HG03521 (cell line): Measurements from ENCODE around the gene UBE2R2.
"Not testable (repeated sequence)": the region's sequence is repeated elsewhere in the genome, so short reads cannot be mapped to it uniquely, and the experiment has no call there.

ENCODE experiments used
- ATAC-seq: cut with Tn5 transposase; IDR thresholded peaks from one replicate; pipeline ENCODE4 v1.9.1; 2021; ENCODE audit warnings: mild to moderate bottlenecking, moderate library complexity; ENCODE audit not compliant: unreplicated experiment

Gene UBE2R2

GRCh38 chr9:33798545-33798944 lies 18.4 kb upstream of the UBE2R2 start:
- ATAC-seq = no peak

DNA sequence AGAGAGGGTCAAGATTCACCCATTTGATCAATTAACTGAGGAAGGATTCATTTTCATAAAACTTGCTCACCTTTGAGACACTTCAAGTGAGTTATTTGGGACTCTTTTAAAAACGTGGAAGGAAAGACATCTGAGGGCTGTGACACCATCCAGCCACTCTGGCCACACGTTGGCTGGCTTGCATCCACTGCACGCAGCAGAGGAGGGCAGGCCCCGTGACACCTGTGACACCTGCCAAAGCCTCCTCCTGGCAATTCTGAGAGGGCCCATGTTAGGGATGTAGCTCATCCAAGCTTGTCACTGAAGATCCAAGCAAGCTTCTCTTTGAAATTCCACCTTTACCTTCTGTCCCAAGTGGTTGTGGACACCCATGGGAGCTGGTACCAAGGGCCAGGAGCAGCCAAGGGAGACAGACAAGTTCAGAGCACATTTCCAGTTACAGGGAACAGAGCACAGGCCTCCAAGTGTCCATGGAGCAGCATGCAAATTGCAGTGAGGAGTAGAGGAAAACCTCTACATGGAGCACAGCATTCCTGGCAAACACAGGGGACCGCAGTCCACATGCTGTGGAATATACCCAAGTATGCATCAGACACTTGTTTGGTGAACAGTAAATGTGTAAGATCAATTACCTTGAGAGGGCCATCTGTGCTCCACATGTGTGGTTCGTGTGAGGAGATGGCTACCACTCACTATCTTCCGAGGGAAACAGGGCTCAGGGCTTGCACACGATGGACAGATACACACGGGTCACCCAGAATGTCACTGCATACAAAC lies 16.8 kb upstream of the UBE2R2 start:
- no peak for ATAC-seq

- no peak for ATAC-seq
Observed at GRCh38 chr9:33800886-33801285, 16.1 kb upstream of the UBE2R2 start.

- ATAC-seq = not testable (repeated sequence)
Observed at GRCh38 chr9:33801943-33802500, 14.9 kb upstream of the UBE2R2 start.

DNA sequence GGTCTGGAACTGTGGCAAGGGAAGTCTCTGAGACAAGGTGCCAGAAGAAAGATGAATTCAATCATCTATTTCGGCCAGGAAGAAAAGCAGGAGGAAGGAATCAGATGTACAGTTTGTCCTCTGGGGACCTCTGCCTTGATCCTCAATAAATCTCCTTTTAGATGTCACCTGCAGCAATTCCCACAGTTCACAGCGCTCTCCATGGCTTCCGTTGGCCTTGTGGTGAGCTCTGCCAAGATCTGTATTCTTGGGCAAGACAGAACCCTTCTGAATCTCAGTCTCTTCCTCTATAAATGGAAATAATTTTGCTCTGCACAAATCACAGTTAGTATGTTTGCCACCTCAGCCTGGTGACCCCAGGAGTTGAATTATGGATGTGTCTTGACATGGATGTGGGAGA lies 12.8 kb upstream of the UBE2R2 start:
- ATAC-seq = not testable (repeated sequence)

DNA sequence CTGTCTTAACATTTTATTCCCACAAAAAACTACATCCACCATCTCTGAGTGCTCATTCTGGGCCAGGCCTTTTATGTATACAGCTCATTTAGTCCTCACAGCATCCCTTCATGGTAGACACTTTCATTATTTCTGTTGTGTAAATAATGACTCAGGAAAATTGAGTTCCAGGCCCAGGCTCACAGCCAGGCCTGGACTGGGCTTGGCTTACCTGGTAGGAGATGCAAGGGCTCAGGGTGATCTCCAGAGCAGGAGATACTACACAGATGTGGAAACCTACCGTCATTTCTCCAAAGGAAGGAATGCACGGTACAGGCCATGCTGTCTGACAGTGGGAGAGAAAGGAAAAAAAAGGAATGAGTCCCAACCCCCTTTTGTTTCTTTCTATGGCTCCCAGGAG lies 9.8 kb upstream of the UBE2R2 start:
- not testable (repeated sequence) for ATAC-seq

DNA sequence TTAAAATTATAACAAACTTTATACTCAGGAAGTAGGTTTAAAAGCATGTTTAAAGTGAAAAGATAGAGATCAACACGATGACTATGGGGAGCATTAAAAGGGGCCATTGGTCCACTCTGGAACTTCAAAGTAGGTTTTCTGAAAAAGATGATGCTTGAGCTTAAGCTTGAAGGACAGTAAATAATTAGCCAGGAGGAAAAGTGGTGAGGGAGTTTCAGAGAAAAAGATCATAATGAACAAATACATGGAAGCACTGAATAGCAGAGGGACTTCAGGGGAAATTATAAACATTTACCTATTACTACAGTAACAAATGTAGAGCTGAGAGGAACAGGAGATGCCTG lies 8.0 kb upstream of the UBE2R2 start:
- not testable (repeated sequence) for ATAC-seq

GRCh38 chr9:33809506-33809905 lies 7.5 kb upstream of the UBE2R2 start:
- no peak for ATAC-seq

DNA sequence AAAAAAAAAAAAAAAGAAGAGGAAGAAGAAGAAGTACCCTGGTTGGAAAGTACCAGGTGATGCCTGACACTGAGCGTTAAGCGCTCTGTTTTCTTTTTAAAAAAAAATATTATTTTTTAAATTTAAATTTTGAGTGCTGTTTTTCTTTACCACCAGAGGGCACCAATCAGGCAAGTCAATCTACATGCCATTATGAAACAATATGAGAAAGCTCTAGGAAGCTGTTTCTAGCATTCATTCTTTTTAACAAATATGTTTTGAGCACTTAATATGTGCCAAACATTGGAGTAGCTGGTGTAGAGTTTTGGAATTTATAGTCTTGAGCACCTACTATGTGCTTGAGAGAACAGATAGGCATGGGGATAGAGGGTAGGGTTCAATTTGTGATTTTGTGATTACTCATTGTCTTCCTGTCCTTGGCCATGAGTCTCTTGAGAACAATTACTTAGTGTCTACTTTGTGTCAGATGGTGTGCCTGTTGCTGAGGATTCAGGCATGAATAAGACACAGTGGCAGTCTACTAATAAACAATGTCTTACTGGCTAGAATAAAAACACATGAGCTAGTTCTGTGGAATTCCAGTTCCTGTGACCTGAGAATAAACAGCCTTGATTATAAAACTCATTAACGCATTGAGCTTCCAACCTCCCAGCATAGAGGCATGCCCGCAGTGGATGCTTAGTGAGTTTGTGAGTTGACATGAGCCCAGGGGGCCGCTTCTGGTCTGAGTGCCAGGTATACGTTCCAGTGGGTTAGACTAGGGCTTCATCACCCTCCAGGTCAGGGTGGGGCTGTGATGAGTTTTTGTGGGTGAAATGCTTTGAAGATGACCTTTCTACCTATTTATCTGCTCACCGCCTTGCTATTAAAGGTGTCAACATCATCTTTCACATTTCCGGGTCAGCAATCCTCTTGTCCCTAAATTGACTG lies 3.0 kb upstream of the UBE2R2 start:
- ATAC-seq = no peak

DNA sequence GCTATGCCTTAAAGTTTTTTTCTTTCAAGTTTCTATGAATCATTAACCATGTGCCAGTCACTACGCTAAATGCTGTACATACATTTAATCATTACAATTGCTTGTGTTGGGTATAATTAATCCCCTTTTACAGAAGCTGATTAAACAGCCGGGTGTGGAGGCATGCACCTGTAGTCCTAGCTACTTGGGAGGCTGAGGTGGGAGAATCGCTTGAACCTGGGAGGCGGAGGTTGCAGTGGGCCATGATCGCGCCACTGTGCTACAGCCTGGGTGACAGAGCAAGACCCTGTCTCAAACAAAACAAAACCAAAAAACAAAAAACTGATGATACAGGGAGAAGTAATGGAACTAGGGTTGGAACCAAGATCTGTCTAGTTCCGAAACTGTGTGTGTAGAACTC lies 1.2 kb upstream of the UBE2R2 start:
- ATAC-seq = no peak

DNA sequence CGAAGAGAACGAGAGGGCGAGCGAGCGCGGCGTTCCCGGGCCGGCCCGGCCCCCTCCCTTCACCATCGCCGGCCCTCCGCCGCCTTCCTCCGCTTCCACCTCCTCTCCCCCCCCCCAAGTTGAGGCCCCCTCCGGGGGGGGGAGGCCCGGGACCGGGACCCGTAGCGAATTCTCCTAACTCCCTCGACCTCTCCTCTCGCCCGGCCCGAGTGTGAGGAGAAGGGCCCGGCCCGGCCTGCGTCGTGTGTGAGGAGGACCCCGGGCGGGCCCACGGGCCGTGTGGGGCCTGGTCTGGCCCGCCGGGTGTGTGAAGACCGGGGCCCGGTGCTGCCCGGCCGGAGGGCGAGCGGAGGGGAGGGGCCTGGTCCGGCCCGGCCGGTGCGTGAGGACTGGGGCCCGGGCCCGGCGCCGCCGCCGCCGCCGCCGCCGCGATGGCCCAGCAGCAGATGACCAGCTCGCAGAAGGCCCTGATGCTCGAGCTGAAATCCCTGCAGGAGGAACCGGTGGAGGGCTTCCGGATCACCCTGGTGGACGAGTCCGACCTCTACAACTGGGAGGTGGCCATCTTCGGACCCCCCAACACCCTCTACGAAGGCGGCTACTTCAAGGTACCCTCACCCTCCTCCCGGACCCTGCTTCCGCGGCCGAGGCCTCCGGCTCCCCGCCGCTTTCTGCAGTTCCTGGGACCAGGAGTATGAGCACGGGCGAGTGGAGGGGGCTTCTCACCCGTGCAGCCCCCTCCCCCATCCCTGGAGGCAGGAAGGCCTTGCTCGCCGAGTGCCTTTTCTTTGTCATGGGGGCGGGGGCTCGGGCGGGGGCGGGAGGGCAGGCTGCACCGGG lies 587 bp downstream of the UBE2R2 start:
- peak; percentile 20 for ATAC-seq

DNA sequence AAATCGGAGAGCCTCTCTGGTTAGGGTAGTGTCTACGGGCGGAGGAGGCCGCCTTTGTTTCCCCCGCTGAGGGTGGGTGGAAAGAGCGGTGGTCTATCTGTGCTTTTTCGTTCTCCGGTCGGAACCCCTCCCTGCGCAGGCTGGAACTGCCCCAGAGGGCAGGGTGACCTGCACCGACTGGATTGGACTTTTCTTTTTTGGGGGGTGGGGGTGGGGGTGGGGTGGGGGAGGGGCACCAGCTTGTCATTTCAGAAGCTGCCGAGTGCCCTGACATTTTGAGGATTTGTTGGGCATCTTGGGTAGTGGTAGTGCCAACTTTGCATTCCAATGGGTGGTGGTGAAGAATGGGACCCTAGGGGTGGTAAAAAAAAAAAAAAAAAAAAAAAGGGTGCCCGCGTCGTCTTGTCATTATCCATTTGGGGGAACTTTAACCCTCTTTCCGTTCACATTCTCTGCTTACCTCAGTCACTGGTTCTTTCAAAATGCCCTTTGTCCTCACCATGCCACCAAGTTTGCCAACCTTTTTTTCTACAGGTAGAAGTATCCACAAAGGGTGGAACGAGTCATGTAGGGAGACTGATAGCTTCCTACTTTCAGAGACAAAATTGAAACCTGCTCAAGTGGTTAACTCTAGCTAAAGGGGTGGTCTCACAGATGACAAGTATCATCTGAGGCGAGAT lies 1.3 kb downstream of the UBE2R2 start:
- ATAC-seq = peak; percentile 2

DNA sequence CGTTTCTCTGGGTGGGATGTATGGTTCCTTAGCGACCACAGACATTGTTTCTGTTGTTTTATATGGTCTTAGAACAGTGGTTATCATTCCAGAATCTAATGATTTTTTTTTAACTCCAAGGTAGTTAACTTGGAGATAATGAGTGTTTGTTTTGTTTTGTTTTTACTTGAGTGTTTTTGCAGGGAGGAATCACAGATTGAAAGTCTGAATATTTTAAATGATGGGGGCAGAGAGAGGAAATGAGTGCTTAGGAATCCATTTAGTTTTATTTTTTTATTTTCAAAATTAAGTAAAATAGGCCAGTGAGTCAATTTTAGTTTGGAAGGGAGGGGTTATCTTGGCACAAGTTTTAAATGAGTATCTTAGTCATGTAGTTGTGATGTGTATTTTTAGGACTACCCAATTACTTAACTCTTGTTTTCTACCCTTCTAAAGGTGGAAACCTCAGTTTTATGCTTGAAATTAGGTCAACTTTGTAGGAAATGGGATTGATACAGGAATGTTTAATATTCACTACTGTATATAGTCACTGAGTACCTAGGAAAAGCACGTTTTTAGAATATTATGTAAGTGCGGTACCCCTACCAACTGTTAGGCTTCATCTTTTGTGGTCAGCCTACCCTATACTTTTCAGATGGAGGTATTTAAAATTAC lies 2.0 kb downstream of the UBE2R2 start:
- no peak for ATAC-seq

GRCh38 chr9:33820231-33820745 lies 3.3 kb downstream of the UBE2R2 start:
- ATAC-seq = no peak

DNA sequence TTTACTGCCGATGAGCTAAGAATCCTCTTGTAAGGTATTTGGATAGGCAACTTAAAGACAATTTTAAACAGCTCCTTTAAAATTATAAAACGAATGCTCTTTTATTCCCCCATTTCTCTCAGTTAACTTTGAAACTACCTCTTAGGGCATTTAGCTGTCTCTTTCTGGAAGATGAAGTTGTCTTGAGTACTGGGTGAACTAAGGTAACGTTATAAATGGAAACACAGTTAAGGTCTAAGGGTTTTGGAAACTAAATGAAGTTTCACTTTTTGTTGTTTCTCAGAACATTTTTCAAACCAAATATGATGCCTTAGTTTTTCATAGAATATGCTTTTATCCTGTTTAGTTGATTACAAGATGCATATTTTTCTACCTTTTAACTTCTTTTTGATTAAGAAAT lies 6.8 kb downstream of the UBE2R2 start:
- no peak for ATAC-seq

DNA sequence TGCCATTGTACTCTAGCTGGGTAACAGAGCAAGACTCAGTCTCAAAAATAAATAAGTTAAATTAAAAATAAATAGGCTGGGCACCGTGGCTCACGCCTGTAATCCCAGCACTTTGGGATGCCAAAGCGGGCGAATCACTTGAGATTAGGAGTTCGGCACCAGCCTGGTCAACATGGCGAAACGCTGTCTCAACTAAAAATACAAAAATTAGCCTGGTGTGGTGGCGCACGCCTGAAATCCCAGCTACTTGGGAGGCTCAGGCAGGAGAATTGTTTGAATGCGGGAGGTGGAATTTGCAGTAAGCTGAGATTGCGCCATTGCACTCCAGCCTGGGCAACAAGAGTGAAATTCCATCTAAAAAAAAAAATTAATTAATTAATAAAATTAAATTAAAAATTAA lies 10.3 kb downstream of the UBE2R2 start:
- not testable (repeated sequence) for ATAC-seq

DNA sequence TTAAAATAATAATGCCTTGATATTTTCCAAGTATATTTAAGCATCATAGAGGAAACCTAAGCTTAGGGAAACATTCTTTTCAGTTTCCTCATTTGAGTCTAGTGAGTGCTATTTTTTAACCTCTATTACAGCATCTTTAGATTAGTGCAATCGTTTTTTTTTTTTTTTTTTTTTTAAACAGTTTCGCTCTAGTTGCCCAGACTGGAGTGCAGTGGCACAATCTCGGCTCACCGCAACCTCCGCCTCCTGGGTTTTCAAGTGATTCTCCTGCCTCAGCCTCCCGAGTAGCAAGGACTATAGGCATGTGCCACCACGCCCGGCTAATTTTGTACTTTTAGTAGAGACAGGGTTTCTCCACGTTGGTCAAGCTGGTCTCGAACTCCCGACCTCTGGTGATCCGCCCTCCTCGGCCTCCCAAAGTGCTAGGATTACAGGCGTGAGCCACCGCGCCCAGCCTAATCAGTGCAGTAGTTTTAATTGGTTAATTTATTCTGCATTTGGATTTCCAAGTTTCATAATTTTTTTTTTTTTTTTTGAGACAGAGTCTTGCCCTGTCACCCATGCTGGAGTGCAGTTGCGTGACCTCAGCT lies 12.8 kb downstream of the UBE2R2 start:
- ATAC-seq = not testable (repeated sequence)

- no peak for ATAC-seq
Observed at GRCh38 chr9:33835625-33836260, 18.8 kb downstream of the UBE2R2 start.

GRCh38 chr9:33836261-33836660 lies 19.3 kb downstream of the UBE2R2 start:
- not testable (repeated sequence) for ATAC-seq
